Measurements from ENCODE around the gene PIGR. TPM values are rescaled to one million over a fixed set of nuclear protein-coding genes. Genes with fewer than 3 reads are reported as not detected.
A peak's percentile ranks its signal among the peaks of the same experiment; 100 is the strongest.

PIGR gene
- total and polyA plus RNA-seq, 10 of the 15 experiments (the other 5 are each of a cell fraction or from before 2014, with no cell fraction given) = 0.96 to 7.6 (median 1.8) TPM

- TF ChIP-seq CEBPB (IDR thresholded peaks at IDR 0.05; ENCODE audit: borderline replicate concordance in 1 of 2, low read depth in 2 of 2, low read length in 2 of 2) = no peak
- no peak for TF ChIP-seq USF2 (IDR thresholded peaks at IDR 0.05; ENCODE audit: borderline replicate concordance, low read depth, low read length)
- no peak for TF ChIP-seq TCF7 (IDR thresholded peaks at IDR 0.05; ENCODE audit: borderline replicate concordance)
- no peak for TF ChIP-seq SMAD1 (IDR thresholded peaks at IDR 0.05; ENCODE audit: low read depth, partially characterized antibody)
- TF ChIP-seq, protein P1, sequence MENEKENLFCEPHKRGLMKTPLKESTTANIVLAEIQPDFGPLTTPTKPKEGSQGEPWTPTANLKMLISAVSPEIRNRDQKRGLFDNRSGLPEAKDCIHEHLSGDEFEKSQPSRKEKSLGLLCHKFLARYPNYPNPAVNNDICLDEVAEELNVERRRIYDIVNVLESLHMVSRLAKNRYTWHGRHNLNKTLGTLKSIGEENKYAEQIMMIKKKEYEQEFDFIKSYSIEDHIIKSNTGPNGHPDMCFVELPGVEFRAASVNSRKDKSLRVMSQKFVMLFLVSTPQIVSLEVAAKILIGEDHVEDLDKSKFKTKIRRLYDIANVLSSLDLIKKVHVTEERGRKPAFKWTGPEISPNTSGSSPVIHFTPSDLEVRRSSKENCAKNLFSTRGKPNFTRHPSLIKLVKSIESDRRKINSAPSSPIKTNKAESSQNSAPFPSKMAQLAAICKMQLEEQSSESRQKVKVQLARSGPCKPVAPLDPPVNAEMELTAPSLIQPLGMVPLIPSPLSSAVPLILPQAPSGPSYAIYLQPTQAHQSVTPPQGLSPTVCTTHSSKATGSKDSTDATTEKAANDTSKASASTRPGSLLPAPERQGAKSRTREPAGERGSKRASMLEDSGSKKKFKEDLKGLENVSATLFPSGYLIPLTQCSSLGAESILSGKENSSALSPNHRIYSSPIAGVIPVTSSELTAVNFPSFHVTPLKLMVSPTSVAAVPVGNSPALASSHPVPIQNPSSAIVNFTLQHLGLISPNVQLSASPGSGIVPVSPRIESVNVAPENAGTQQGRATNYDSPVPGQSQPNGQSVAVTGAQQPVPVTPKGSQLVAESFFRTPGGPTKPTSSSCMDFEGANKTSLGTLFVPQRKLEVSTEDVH (IDR thresholded peaks at IDR 0.05; ENCODE audit: low read depth, partially characterized antibody) = no peak
- TF ChIP-seq CBX5 (IDR thresholded peaks at IDR 0.05; ENCODE audit: low read depth) = no peak
- no peak for TF ChIP-seq SPI1 (IDR thresholded peaks at IDR 0.05; ENCODE audit: borderline replicate concordance, insufficient read depth, low read depth, low read length)
- TF ChIP-seq IRF4 (IDR thresholded peaks at IDR 0.05; ENCODE audit: low read depth, low read length) = no peak
- TF ChIP-seq RUNX3 (IDR thresholded peaks at IDR 0.05; ENCODE audit: low read length) = no peak
- no peak for TF ChIP-seq SUZ12 (IDR thresholded peaks at IDR 0.05; ENCODE audit: unreplicated experiment)
- no peak for TF ChIP-seq SMARCA5 (IDR thresholded peaks at IDR 0.05)
- TF ChIP-seq CHD1 (IDR thresholded peaks at IDR 0.05; ENCODE audit: low read depth, low read length) = no peak
- no peak for TF ChIP-seq PAX5 (IDR thresholded peaks at IDR 0.05; ENCODE audit: borderline replicate concordance, low read depth, low read length)
- no peak for TF ChIP-seq ZNF384 (IDR thresholded peaks at IDR 0.05; ENCODE audit: borderline replicate concordance, low read depth, low read length)
- no peak for TF ChIP-seq SREBF2 (IDR thresholded peaks at IDR 0.05; ENCODE audit: low read length)
- TF ChIP-seq ZNF274 (IDR thresholded peaks at IDR 0.05; ENCODE audit: insufficient read depth, insufficient read length) = no peak
- TF ChIP-seq RAD21 (IDR thresholded peaks at IDR 0.05; ENCODE audit: insufficient read depth, low read depth, low read length) = no peak
- TF ChIP-seq CREM (IDR thresholded peaks at IDR 0.05; ENCODE audit: low read depth) = no peak
- intact Hi-C loops (cut with micrococcal nuclease; ENCODE audit: unreplicated experiment) = no loop called here
- BruUV-seq (replicated peaks) = no TSS peak
- ATAC-seq (no peak), FAIRE-seq (no peak), DNase-seq (ENCODE audit: low read depth, low spot score) (no peak)
- POLR2A ChIA-PET = interaction anchor here (1.2 to 2.3 kb wide), 4 partner anchors 12 to 31 kb away, joined by 5 to 13 read pairs (median 6); partner anchors contain the start of gene FCMR
- Histone ChIP-seq H3K27ac (ENCODE audit: control insufficient read depth, insufficient read depth) (peak overlapping the region; percentile 25; the same call in 1 of the 2 replicates), H3K36me3 (ENCODE audit: control insufficient read depth in 2 of 2, insufficient read depth in 2 of 2, low read length in 1 of 2) (no peaks in the 10 kb centered on the region), H3K4me3 (no peak overlapping the region), H3K4me2 (ENCODE audit: control insufficient read depth, insufficient read depth) (no peak overlapping the region), H3K9ac (ENCODE audit: control insufficient read depth, insufficient read depth, low read length) (no peak overlapping the region), H2AFZ (ENCODE audit: control insufficient read depth, low read depth, low read length) (no peak overlapping the region), H3K27me3 (replicated peaks in 1 of 2; ENCODE audit: control insufficient read depth in 2 of 2, insufficient read depth in 2 of 2, low read length in 1 of 2) (no peaks in the 10 kb centered on the region), H3K79me2 (ENCODE audit: control insufficient read depth, insufficient read depth, low read length) (no peaks in the 10 kb centered on the region), H3K4me1 (ENCODE audit: control insufficient read depth, insufficient read depth, low read length) (peaks cover 52% of the 10 kb centered on the region), H4K20me1 (ENCODE audit: control insufficient read depth, insufficient read depth) (no peaks in the 10 kb centered on the region), H3K9me3 (replicated peaks; ENCODE audit: control insufficient read depth, insufficient read depth, low read length) (peaks cover 4% of the 10 kb centered on the region; the same call in 2 of the 3 replicates)
- SMC1A ChIA-PET (ENCODE audit: uncharacterized antibody, unreplicated experiment) = interaction anchor here (0.7 to 2.4 kb wide), 7 partner anchors 18 to 29 kb away, joined by 3 to 15 read pairs (median 5); no protein-coding TSS in a partner anchor
- CTCF ChIA-PET = interaction anchor here (0.8 to 9.4 kb wide), 10 partner anchors 15 to 229 kb away, joined by 3 to 61 read pairs (median 6); partner anchors contain the start of gene FCAMR
- 100% methylated on average over 2 of the region's 2 CpGs for WGBS (ENCODE audit: insufficient coverage, insufficient replicate concordance, low lambda C conversion rate, missing lambda C conversion rate)
- RAD21 ChIA-PET (ENCODE audit: unreplicated experiment) = interaction anchor here (1.1 to 2.5 kb wide), 3 partner anchors 14 to 26 kb away, joined by 3 to 17 read pairs (median 3); no protein-coding TSS in a partner anchor
- in situ Hi-C loops (cut with MboI) = no loop called here
These were observed 7.4 kb upstream of the PIGR start for GRCh38 chr1:206953626-206954025.
